HCT116 (cell line): Measurements from ENCODE around the gene TAF5. TPM values are rescaled to one million over a fixed set of nuclear protein-coding genes. Genes with fewer than 3 reads are reported as not detected.

Source experiments
- ATAC-seq: fragments of 200-7000 bp; cut with Tn5 transposase; 2 replicates; pipeline ENCODE4 v1.9.1; 2020; ENCODE audit warnings: mild to moderate bottlenecking, moderate library complexity
- Bru-seq: library from RNA; stranded (reverse); fragments of 400-500 nt; gene quantifications from one replicate; lab custom pipeline; 2021; lab: Mats Ljungman, UMichigan
- BruChase-seq, 2 experiments: library from RNA; stranded (reverse); fragments of 400-500 nt; gene quantifications; one replicate each; lab custom pipeline; 2021; lab: Mats Ljungman, UMichigan
- BruUV-seq: library from RNA; stranded (reverse); fragments of 400-500 nt; replicated peaks from 2 replicates; lab custom pipeline; 2021; lab: Mats Ljungman, UMichigan
- CTCF ChIA-PET: fragments of 300-600 bp; sonication (Branson Sonifier 250); formaldehyde crosslinking; loops from one replicate; lab custom pipeline; 2021; ENCODE audit warnings: antibody characterized with exemption; lab: Charles Lee
- POLR2A ChIA-PET: fragments of 300-600, 350-600 bp; sonication (Branson Sonifier 250); formaldehyde crosslinking; loops from one replicate; lab custom pipeline; 2021; ENCODE audit warnings: antibody characterized with exemption; lab: Charles Lee
- RAD21 ChIA-PET, 2 experiments: fragments of 300-600 bp; sonication (Branson Sonifier 250); formaldehyde crosslinking; loops; one replicate each; lab custom pipeline; 2023; ENCODE audit warnings: low total read pairs in 2 of 2; ENCODE audit not compliant: uncharacterized antibody in 2 of 2, unreplicated experiment in 2 of 2, low non-redundant PET in 1 of 2; lab: Charles Lee
- DNase-seq: peaks from one replicate; pipeline ENCODE4 v3.0.0-alpha.2; 2010; ENCODE audit warnings: low read depth, low spot score
- H2AFZ ChIP-seq: fragments of 200-600 bp; shearing (Covaris generic), sonication (generic); 2 replicates; pipeline ENCODE4 v1.6.1; 2017; ENCODE audit warnings: low read depth, mixed run types, mixed read lengths, antibody characterized with exemption, low read length; ENCODE audit not compliant: poor library complexity, severe bottlenecking
- H3K27ac ChIP-seq: 2 replicates; pipeline ENCODE4 v1.5.1; 2012; ENCODE audit warnings: low read depth, low read length
- H3K27me3 ChIP-seq: fragments of 200-600 bp; sonication (generic); 2 replicates; pipeline ENCODE4 v1.6.1; 2016; ENCODE audit warnings: mixed run types, low read length, mixed read lengths; ENCODE audit not compliant: insufficient read depth
- H3K36me3 ChIP-seq, 2 experiments: fragments of 200-500 bp in 1 of 2; fragments of 200-600 bp in 1 of 2; sonication (Bioruptor generic) in 1 of 2; sonication (generic) in 1 of 2; 2 replicates each; pipeline versions ENCODE4 v1.5.1 to v1.6.1; 2014 to 2016; ENCODE audit warnings: low read length in 2 of 2, inconsistent platforms in 1 of 2, mixed read lengths in 1 of 2, mixed run types in 1 of 2; ENCODE audit not compliant: insufficient read depth in 2 of 2, control insufficient read depth in 1 of 2
- H3K4me1 ChIP-seq, 2 experiments: fragments of 200-600 bp in 1 of 2; sonication (generic) in 1 of 2; 2 replicates each; pipeline versions ENCODE4 v1.5.1 to v1.6.1; 2012 to 2017; ENCODE audit warnings: low read length in 2 of 2, inconsistent platforms in 1 of 2, mild to moderate bottlenecking in 1 of 2, mixed read lengths in 1 of 2, mixed run types in 1 of 2, moderate library complexity in 1 of 2; ENCODE audit not compliant: insufficient read depth in 2 of 2, control insufficient read depth in 1 of 2
- H3K4me2 ChIP-seq: fragments of 200-600 bp; sonication (generic); 2 replicates; pipeline ENCODE4 v1.6.1; 2017; ENCODE audit warnings: mixed run types, low read length, mixed read lengths
- H3K4me3 ChIP-seq, 2 experiments: fragments of 200-600 bp in 1 of 2; sonication (generic) in 1 of 2; replicated peaks in 1 of 2; 2 replicates each; pipeline ENCODE4 v1.5.1; 2011 to 2016; ENCODE audit warnings: low read length in 2 of 2, control low read depth in 1 of 2, low read depth in 1 of 2, mild to moderate bottlenecking in 1 of 2, mixed read lengths in 1 of 2, mixed run types in 1 of 2
- H3K79me2 ChIP-seq: fragments of 200-600 bp; sonication (generic); 2 replicates; pipeline ENCODE4 v1.6.1; 2017; ENCODE audit warnings: mild to moderate bottlenecking, mixed run types, low read length, moderate library complexity, mixed read lengths; ENCODE audit not compliant: insufficient read depth
- H3K9ac ChIP-seq: fragments of 200-600 bp; sonication (generic); 2 replicates; pipeline ENCODE4 v1.6.1; 2016; ENCODE audit warnings: low read length, mixed read lengths
- H3K9me2 ChIP-seq: fragments of 200-600 bp; sonication (generic), shearing (Covaris generic); 2 replicates; pipeline ENCODE4 v1.6.1; 2017; ENCODE audit warnings: mixed run types, mild to moderate bottlenecking, moderate library complexity; ENCODE audit not compliant: insufficient read depth
- H3K9me3 ChIP-seq, 2 experiments: fragments of 200-500 bp in 1 of 2; fragments of 200-600 bp in 1 of 2; sonication (Bioruptor generic) in 1 of 2; sonication (generic) in 1 of 2; 2 replicates each; pipeline ENCODE4 v1.6.1; 2014 to 2017; ENCODE audit warnings: low read length in 2 of 2, mixed read lengths in 2 of 2, inconsistent platforms in 1 of 2, low read depth in 1 of 2, mild to moderate bottlenecking in 1 of 2, mixed run types in 1 of 2, moderate library complexity in 1 of 2; ENCODE audit not compliant: control insufficient read depth in 1 of 2, insufficient read depth in 1 of 2
- H4K20me1 ChIP-seq: fragments of 200-600 bp; sonication (generic), shearing (Covaris generic); 2 replicates; pipeline ENCODE4 v1.6.1; 2017; ENCODE audit warnings: mixed run types, mild to moderate bottlenecking, moderate library complexity; ENCODE audit not compliant: insufficient read depth
- CBX3 ChIP-seq: IDR thresholded peaks from 2 replicates; pipeline ENCODE4 v1.6.1; 2012; ENCODE audit warnings: low read depth
- CEBPB ChIP-seq: IDR thresholded peaks from 2 replicates; pipeline ENCODE4 v1.6.1; 2012; ENCODE audit warnings: low read depth
- EGR1 ChIP-seq: IDR thresholded peaks from 2 replicates; pipeline ENCODE4 v1.6.1; 2012; ENCODE audit warnings: low read depth
- ELF1 ChIP-seq: IDR thresholded peaks from 2 replicates; pipeline ENCODE4 v1.6.1; 2012; ENCODE audit warnings: low read depth, borderline replicate concordance
- EZH2 ChIP-seq: fragments of 200-600 bp; sonication (generic); IDR thresholded peaks from 2 replicates; pipeline ENCODE4 v1.6.1; 2017; ENCODE audit warnings: antibody characterized with exemption, mixed run types
- EZH2phosphoT487 ChIP-seq: fragments of 200-600 bp; IDR thresholded peaks from 2 replicates; pipeline ENCODE4 v1.6.1; 2018; ENCODE audit warnings: antibody characterized with exemption, borderline replicate concordance
- POLR2A ChIP-seq: IDR thresholded peaks from 2 replicates; pipeline ENCODE4 v1.7.0; 2011; ENCODE audit warnings: borderline replicate concordance; ENCODE audit not compliant: insufficient read depth, insufficient read length; ENCODE audit errors: extremely low read depth
- POLR2AphosphoS5 ChIP-seq: IDR thresholded peaks from 2 replicates; pipeline ENCODE4 v1.6.1; 2011; ENCODE audit warnings: mild to moderate bottlenecking, low read depth, low read length, moderate library complexity
- RAD21 ChIP-seq: IDR thresholded peaks from 2 replicates; pipeline ENCODE4 v1.6.1; 2012; ENCODE audit warnings: low read depth, mild to moderate bottlenecking
- SIN3A ChIP-seq: IDR thresholded peaks from 2 replicates; pipeline ENCODE4 v1.6.1; 2012; ENCODE audit warnings: low read depth
- SP1 ChIP-seq: IDR thresholded peaks from 2 replicates; pipeline ENCODE4 v1.6.1; 2012; ENCODE audit warnings: low read depth
- SRF ChIP-seq: IDR thresholded peaks from 2 replicates; pipeline ENCODE4 v1.6.1; 2012; ENCODE audit warnings: low read depth
- TCF7L2 ChIP-seq: IDR thresholded peaks from 2 replicates; pipeline ENCODE4 v1.7.0; 2011; ENCODE audit warnings: borderline replicate concordance, inconsistent platforms; ENCODE audit not compliant: insufficient read depth, insufficient read length; ENCODE audit errors: extremely low read depth
- YY1 ChIP-seq: IDR thresholded peaks from 2 replicates; pipeline ENCODE4 v1.6.1; 2011; ENCODE audit warnings: low read length, low read depth, moderate library complexity, mild to moderate bottlenecking; ENCODE audit not compliant: insufficient replicate concordance; ENCODE audit errors: extremely low read depth
- ZFX ChIP-seq: fragments of 450-650 bp; IDR thresholded peaks from 2 replicates; pipeline ENCODE4 v1.6.1; 2017
- ZNF274 ChIP-seq: fragments of 200-500 bp; sonication (Bioruptor generic); IDR thresholded peaks from 2 replicates; pipeline ENCODE4 v1.6.1; 2014; ENCODE audit warnings: mild to moderate bottlenecking, low read depth, low read length, inconsistent platforms
- intact Hi-C: fragments of 100-400 bp; cut with micrococcal nuclease; formaldehyde crosslinking; loops from 2 replicates; pipeline ENCODE4 v1.10.0; 2022
- long read RNA-seq: library from polyadenylated mRNA; unstranded; transcript quantifications from one replicate; pipeline ENCODE4 v2.0.0, GENCODE V29; 2021; ENCODE audit not compliant: unreplicated experiment
- polyA plus RNA-seq: library from polyadenylated mRNA; unstranded; fragments of >200 nt; gene quantifications from 2 replicates; pipeline ENCODE4 v1.2.1, GENCODE V29; 2012; ENCODE audit warnings: missing spikeins
- total RNA-seq: library from RNA; stranded (reverse); gene quantifications from one replicate; pipeline ENCODE4 v1.2.1, GENCODE V29; 2021; ENCODE audit not compliant: unreplicated experiment
- TF ChIP-seq, protein P1 (sequence below): IDR thresholded peaks from 2 replicates; pipeline ENCODE4 v1.6.1; 2012
- TF ChIP-seq, protein P2 (sequence below): IDR thresholded peaks from 2 replicates; pipeline ENCODE4 v1.6.1; 2011; ENCODE audit warnings: mild to moderate bottlenecking, low read length, moderate library complexity; ENCODE audit not compliant: insufficient replicate concordance; ENCODE audit errors: extremely low read depth
- TF ChIP-seq, protein P3 (sequence below): IDR thresholded peaks from 2 replicates; pipeline ENCODE4 v1.6.1; 2012
- TF ChIP-seq, protein P4 (sequence below), 3 experiments: fragments of 200-600 bp in 1 of 3; sonication (generic) in 1 of 3; IDR thresholded peaks in 2 of 3; conservative IDR thresholded peaks in 1 of 3; 2 replicates each; pipeline ENCODE4 v1.5.1; 2012 to 2017; ENCODE audit warnings: low read depth in 2 of 3, low read length in 2 of 3, antibody characterized with exemption in 1 of 3, borderline replicate concordance in 1 of 3, control low read depth in 1 of 3, mild to moderate bottlenecking in 1 of 3, mixed read lengths in 1 of 3, mixed run types in 1 of 3, moderate library complexity in 1 of 3; ENCODE audit not compliant: insufficient read depth in 1 of 3

TAF5 gene
- 9.2 TPM for total RNA-seq
- polyA plus RNA-seq: 2.6 and 3.8 TPM in 2 replicates
- percentile 51 among the genes with signal in this experiment for Bru-seq, nascent RNA
- percentile 44 among the genes with signal in this experiment for BruChase-seq, experiment 1, labeled RNA remaining after a 6-hour chase
- BruChase-seq, experiment 2, labeled RNA remaining after a 2-hour chase: percentile 51 among the genes with signal in this experiment
- long read RNA-seq, transcript TAF5-201 (11 exons, 3,268 nt): major isoform, 38 of 59 reads
- long read RNA-seq, partial matches to known transcripts: 10 of 59 reads
- long read RNA-seq, other reads (novel, unspliced or antisense): 11 of 59 reads

DNA sequence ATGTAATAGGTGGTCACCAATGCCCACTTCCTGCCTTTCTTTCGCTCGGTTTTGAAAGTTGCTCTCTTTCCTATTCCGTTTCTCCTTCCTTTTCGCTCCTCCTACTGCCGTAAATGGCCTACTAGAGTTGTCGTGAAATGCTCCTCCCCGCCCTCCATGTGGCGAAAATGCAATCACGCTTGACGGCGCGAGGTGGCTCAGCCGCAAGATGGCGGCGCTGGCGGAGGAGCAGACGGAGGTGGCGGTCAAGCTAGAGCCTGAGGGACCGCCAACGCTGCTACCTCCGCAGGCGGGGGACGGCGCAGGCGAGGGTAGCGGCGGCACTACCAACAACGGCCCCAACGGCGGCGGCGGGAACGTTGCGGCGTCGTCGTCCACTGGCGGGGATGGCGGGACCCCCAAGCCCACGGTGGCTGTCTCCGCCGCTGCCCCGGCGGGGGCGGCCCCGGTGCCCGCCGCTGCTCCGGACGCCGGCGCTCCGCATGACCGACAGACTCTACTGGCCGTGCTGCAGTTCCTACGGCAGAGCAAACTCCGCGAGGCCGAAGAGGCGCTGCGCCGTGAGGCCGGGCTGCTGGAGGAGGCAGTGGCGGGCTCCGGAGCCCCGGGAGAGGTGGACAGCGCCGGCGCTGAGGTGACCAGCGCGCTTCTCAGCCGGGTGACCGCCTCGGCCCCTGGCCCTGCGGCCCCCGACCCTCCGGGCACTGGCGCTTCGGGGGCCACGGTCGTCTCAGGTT, at the start of gene TAF5:
Gene TAF5 (plus strand): TSS at position 195 of the 737 bp plus-strand sequence. CDS start 14 bp downstream, at position 209.
- intact Hi-C loops: loop anchor here (1.0 kb wide), 1 partner anchor 28 kb away; the partner anchor contains the start of genes ATP5MK and PDCD11
- H2AFZ ChIP-seq: peak within 1 kb of the TSS; percentile 52
- peaks cover 7 to 13% of the 10 kb centered on the region in 2 experiments; a peak in 3 of 4 replicates for H3K4me1 ChIP-seq
- ChIA-PET POLR2A (interaction anchor here (0.7 to 1.9 kb wide), 4 partner anchors 11 to 537 kb away, joined by 3 to 4 read pairs (median 4); no protein-coding TSS in a partner anchor), RAD21 (interaction anchor here in 1 of 2 experiments (1.0 kb wide), 1 partner anchor 16 kb away, joined by 4 read pairs; no protein-coding TSS in a partner anchor), CTCF (interaction anchor here (1.0 kb wide), 2 partner anchors 15 to 33 kb away, joined by 3 to 4 read pairs; no protein-coding TSS in a partner anchor)
- TF ChIP-seq, protein P1, sequence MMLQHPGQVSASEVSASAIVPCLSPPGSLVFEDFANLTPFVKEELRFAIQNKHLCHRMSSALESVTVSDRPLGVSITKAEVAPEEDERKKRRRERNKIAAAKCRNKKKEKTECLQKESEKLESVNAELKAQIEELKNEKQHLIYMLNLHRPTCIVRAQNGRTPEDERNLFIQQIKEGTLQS: no peak
- TF ChIP-seq ZNF274 (no peak), POLR2A (peak; percentile 97), YY1 (peak; percentile 100), ELF1 (peak; percentile 66; the same call in 1 of the 2 replicates), CBX3 (peak; percentile 88), EZH2phosphoT487 (no peak), TCF7L2 (no peak), POLR2AphosphoS5 (peak; percentile 98), SRF (peak; percentile 95), EZH2 (no peak), CEBPB (no peak; the same call in 1 of the 2 replicates), SP1 (peak; percentile 87), SIN3A (peak; percentile 97), RAD21 (no peak), EGR1 (peak; percentile 72; the same call in 1 of the 2 replicates), ZFX (peak; percentile 88; the same call in 1 of the 2 replicates)
- TF ChIP-seq, protein P2, sequence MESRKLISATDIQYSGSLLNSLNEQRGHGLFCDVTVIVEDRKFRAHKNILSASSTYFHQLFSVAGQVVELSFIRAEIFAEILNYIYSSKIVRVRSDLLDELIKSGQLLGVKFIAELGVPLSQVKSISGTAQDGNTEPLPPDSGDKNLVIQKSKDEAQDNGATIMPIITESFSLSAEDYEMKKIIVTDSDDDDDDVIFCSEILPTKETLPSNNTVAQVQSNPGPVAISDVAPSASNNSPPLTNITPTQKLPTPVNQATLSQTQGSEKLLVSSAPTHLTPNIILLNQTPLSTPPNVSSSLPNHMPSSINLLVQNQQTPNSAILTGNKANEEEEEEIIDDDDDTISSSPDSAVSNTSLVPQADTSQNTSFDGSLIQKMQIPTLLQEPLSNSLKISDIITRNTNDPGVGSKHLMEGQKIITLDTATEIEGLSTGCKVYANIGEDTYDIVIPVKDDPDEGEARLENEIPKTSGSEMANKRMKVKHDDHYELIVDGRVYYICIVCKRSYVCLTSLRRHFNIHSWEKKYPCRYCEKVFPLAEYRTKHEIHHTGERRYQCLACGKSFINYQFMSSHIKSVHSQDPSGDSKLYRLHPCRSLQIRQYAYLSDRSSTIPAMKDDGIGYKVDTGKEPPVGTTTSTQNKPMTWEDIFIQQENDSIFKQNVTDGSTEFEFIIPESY: peak; percentile 36
- TF ChIP-seq, protein P3, sequence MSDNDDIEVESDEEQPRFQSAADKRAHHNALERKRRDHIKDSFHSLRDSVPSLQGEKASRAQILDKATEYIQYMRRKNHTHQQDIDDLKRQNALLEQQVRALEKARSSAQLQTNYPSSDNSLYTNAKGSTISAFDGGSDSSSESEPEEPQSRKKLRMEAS: peak; percentile 93
- TF ChIP-seq, protein P4, sequence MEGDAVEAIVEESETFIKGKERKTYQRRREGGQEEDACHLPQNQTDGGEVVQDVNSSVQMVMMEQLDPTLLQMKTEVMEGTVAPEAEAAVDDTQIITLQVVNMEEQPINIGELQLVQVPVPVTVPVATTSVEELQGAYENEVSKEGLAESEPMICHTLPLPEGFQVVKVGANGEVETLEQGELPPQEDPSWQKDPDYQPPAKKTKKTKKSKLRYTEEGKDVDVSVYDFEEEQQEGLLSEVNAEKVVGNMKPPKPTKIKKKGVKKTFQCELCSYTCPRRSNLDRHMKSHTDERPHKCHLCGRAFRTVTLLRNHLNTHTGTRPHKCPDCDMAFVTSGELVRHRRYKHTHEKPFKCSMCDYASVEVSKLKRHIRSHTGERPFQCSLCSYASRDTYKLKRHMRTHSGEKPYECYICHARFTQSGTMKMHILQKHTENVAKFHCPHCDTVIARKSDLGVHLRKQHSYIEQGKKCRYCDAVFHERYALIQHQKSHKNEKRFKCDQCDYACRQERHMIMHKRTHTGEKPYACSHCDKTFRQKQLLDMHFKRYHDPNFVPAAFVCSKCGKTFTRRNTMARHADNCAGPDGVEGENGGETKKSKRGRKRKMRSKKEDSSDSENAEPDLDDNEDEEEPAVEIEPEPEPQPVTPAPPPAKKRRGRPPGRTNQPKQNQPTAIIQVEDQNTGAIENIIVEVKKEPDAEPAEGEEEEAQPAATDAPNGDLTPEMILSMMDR (IDR thresholded peaks at IDR 0.05 in 2 of 3, conservative IDR thresholded peaks at IDR 0.05 in 1 of 3; ENCODE audit: borderline replicate concordance in 1 of 3, insufficient read depth in 1 of 3, low read depth in 2 of 3, low read length in 2 of 3): 0 out of 6 replicates have a peak, but pooled peaks of 1 of the 3 experiments have one; percentile 1
- H3K27ac ChIP-seq: peak within 1 kb of the TSS; percentile 80
- no peaks in the 10 kb centered on the region for H3K36me3 ChIP-seq
- no peaks in the 10 kb centered on the region for H3K9me2 ChIP-seq
- peak within 1 kb of the TSS; percentile 75 for H3K9ac ChIP-seq
- ATAC-seq: peak; percentile 75
- no TSS peak for BruUV-seq
- no peaks in the 10 kb centered on the region for H3K27me3 ChIP-seq
- H3K9me3 ChIP-seq: no peaks in the 10 kb centered on the region
- H4K20me1 ChIP-seq: no peaks in the 10 kb centered on the region
- H3K4me2 ChIP-seq: peak within 1 kb of the TSS; percentile 69
- peak; percentile 98 for DNase-seq
- peaks cover 25% of the 10 kb centered on the region for H3K79me2 ChIP-seq
- peak within 1 kb of the TSS; percentile 73 to 93 for H3K4me3 ChIP-seq
